Keratinocyte (primary cell): ENCODE data around the gene FAM234A. TPM values are rescaled to one million over a fixed set of nuclear protein-coding genes. Genes with fewer than 3 reads are reported as not detected.

Experiments
- DNase-seq: peaks from one replicate; pipeline ENCODE4 v3.0.0-alpha.2; 2011; ENCODE audit warnings: low read depth, missing footprints, low spot score
- FAIRE-seq: peaks from 2 replicates; lab custom pipeline; 2011; peaks lifted over from hg19 to GRCh38; lab: Jason Lieb, UNC
- H2AFZ ChIP-seq: 2 replicates; pipeline ENCODE4 v1.6.0; 2012; ENCODE audit warnings: low read length, control low read depth, inconsistent platforms; ENCODE audit not compliant: control insufficient read depth
- H3K27ac ChIP-seq: 2 replicates; pipeline ENCODE4 v1.5.1; 2011; ENCODE audit warnings: low read length; ENCODE audit not compliant: control insufficient read depth, insufficient read depth
- H3K27me3 ChIP-seq: 3 replicates; pipeline ENCODE4 v1.6.0; 2011; ENCODE audit warnings: low read length; ENCODE audit not compliant: control insufficient read depth, insufficient read depth; ENCODE audit errors: extremely low read depth
- H3K36me3 ChIP-seq, 2 experiments: 2 replicates in 1 of 2; 3 replicates in 1 of 2; pipeline ENCODE4 v1.5.1; 2011; ENCODE audit warnings: low read length in 2 of 2, mild to moderate bottlenecking in 1 of 2; ENCODE audit not compliant: control insufficient read depth in 2 of 2, insufficient read depth in 2 of 2; ENCODE audit errors: extremely low read depth in 1 of 2
- H3K4me1 ChIP-seq: 3 replicates; pipeline ENCODE4 v1.5.1; 2011; ENCODE audit warnings: low read length; ENCODE audit not compliant: control insufficient read depth, insufficient read depth; ENCODE audit errors: extremely low read depth
- H3K4me2 ChIP-seq: 3 replicates; pipeline ENCODE4 v1.6.0; 2011; ENCODE audit warnings: low read depth, low read length; ENCODE audit not compliant: control insufficient read depth, insufficient read depth; ENCODE audit errors: extremely low read depth
- H3K4me3 ChIP-seq, 3 experiments: fragments of 200-600 bp in 1 of 3; sonication (generic) in 1 of 3; 2 replicates in 2 of 3; 3 replicates in 1 of 3; pipeline ENCODE4 v1.5.1; 2011 to 2016; ENCODE audit warnings: low read length in 3 of 3, mild to moderate bottlenecking in 3 of 3, control low read depth in 2 of 3, inconsistent platforms in 1 of 3, low read depth in 1 of 3, mixed read lengths in 1 of 3, mixed run types in 1 of 3, moderate library complexity in 1 of 3; ENCODE audit not compliant: control insufficient read depth in 2 of 3, insufficient read depth in 2 of 3; ENCODE audit errors: extremely low read depth in 1 of 3
- H3K79me2 ChIP-seq: 2 replicates; pipeline ENCODE4 v1.6.0; 2012; ENCODE audit warnings: low read length; ENCODE audit not compliant: control insufficient read depth, insufficient read depth
- H3K9ac ChIP-seq: 3 replicates; pipeline ENCODE4 v1.6.0; 2011; ENCODE audit warnings: low read length; ENCODE audit not compliant: control insufficient read depth, insufficient read depth; ENCODE audit errors: extremely low read depth
- H3K9me1 ChIP-seq: 3 replicates; pipeline ENCODE4 v1.6.0; 2011; ENCODE audit warnings: low read length; ENCODE audit not compliant: control insufficient read depth, insufficient read depth; ENCODE audit errors: extremely low read depth
- H3K9me3 ChIP-seq: 2 replicates; pipeline ENCODE4 v1.5.1; 2012; ENCODE audit warnings: low read depth, low read length; ENCODE audit not compliant: control insufficient read depth
- H4K20me1 ChIP-seq: 3 replicates; pipeline ENCODE4 v1.6.0; 2011; ENCODE audit warnings: low read length; ENCODE audit not compliant: control insufficient read depth, insufficient read depth; ENCODE audit errors: extremely low read depth
- CTCF ChIP-seq, 3 experiments: IDR thresholded peaks in 1 of 3; conservative IDR thresholded peaks in 1 of 3; optimal IDR thresholded peaks in 1 of 3; 2 replicates in 2 of 3; 3 replicates in 1 of 3; pipeline versions ENCODE3 to v1.5.1; 2011; ENCODE audit warnings: low read length in 3 of 3, mild to moderate bottlenecking in 3 of 3, moderate library complexity in 2 of 3, control low read depth in 1 of 3, inconsistent platforms in 1 of 3; ENCODE audit not compliant: insufficient read depth in 2 of 3; ENCODE audit errors: extremely low read depth in 1 of 3
- EZH2 ChIP-seq: IDR thresholded peaks from one replicate; pipeline ENCODE4 v1.6.1; 2012; ENCODE audit warnings: inconsistent platforms, mild to moderate bottlenecking, low read length, moderate library complexity
- dilution Hi-C: fragments of 300-500 bp; cut with MboI; formaldehyde crosslinking; loops from one replicate; pipeline ENCODE4 v1.7.0; 2020; ENCODE audit warnings: low sequenced_read_pairs; ENCODE audit not compliant: extremely low pct_ligation_motif_present
- polyA plus RNA-seq, 5 experiments: library from polyadenylated mRNA; depleted of rRNA in 3 of 5; stranded (reverse) in 3 of 5; stranded (forward) in 1 of 5; unstranded in 1 of 5; fragments of >200 nt; gene quantifications; 1 replicate in 1 of 5; 2 replicates in 3 of 5; 3 replicates in 1 of 5; pipeline versions ENCODE4 v1.2.1 to v1.2.3, GENCODE V29; 2011 to 2012; ENCODE audit warnings: missing spikeins in 2 of 5, low read depth in 1 of 5, low replicate concordance in 1 of 5

Gene FAM234A
- polyA plus RNA-seq, 1 donor (not counting 4 experiments of a cell fraction or from before 2014, with no cell fraction given), result 18.3 TPM

GRCh38 chr16:291539-291938 lies 56.9 kb downstream of the FAM234A start:
- Histone ChIP-seq H3K4me1 (no peaks in the 10 kb centered on the region), H3K9me3 (no peaks in the 10 kb centered on the region), H3K9ac (no peak overlapping the region), H3K27ac (no peak overlapping the region), H3K79me2 (no peaks in the 10 kb centered on the region), H4K20me1 (no peaks in the 10 kb centered on the region), H3K4me3 (no peak overlapping the region), H3K27me3 (no peaks in the 10 kb centered on the region), H3K9me1 (no peaks in the 10 kb centered on the region), H2AFZ (no peak overlapping the region), H3K36me3 (peaks cover 8 to 38% of the 10 kb centered on the region in 2 experiments), H3K4me2 (no peak overlapping the region)
- TF ChIP-seq EZH2 (no peak), CTCF (optimal IDR thresholded peaks at IDR 0.05 in 1 of 3, IDR thresholded peaks at IDR 0.05 in 1 of 3, conservative IDR thresholded peaks at IDR 0.05 in 1 of 3; ENCODE audit: extremely low read depth in 1 of 3, insufficient read depth in 2 of 3, low read length in 3 of 3) (no peak)
- dilution Hi-C loops, result no loop called here
- FAIRE-seq (no peak), DNase-seq (no peak)

- no peaks in the 10 kb centered on the region for H3K27me3 ChIP-seq
- H3K79me2 ChIP-seq, result no peaks in the 10 kb centered on the region
- H3K4me3 ChIP-seq, result no peak overlapping the region
- H3K9me1 ChIP-seq, result no peaks in the 10 kb centered on the region
- dilution Hi-C loops, result no loop called here
- H3K9ac ChIP-seq, result no peak overlapping the region
- FAIRE-seq (no peak), DNase-seq (no peak)
- no peak overlapping the region for H2AFZ ChIP-seq
- no peak overlapping the region for H3K27ac ChIP-seq
- H3K4me2 ChIP-seq, result no peak overlapping the region
- no peaks in the 10 kb centered on the region for H3K9me3 ChIP-seq
- TF ChIP-seq CTCF (optimal IDR thresholded peaks at IDR 0.05 in 1 of 3, IDR thresholded peaks at IDR 0.05 in 1 of 3, conservative IDR thresholded peaks at IDR 0.05 in 1 of 3; ENCODE audit: extremely low read depth in 1 of 3, insufficient read depth in 2 of 3, low read length in 3 of 3) (no peak), EZH2 (no peak)
- peaks cover 10 to 36% of the 10 kb centered on the region in 2 experiments for H3K36me3 ChIP-seq
- H3K4me1 ChIP-seq, result no peaks in the 10 kb centered on the region
- H4K20me1 ChIP-seq, result no peaks in the 10 kb centered on the region
These were observed 58.6 kb downstream of the FAM234A start for GRCh38 chr16:293043-293775.
